Body of pancreas (tissue), 4 donors: Measurements from ENCODE around the gene PLXNB2.

Experiments used
- POLR2A ChIP-seq, 3 donors: fragments of 450-650 bp; IDR thresholded peaks; one replicate each; pipeline ENCODE4 v1.6.1; 2016; ENCODE audit warnings: antibody characterized with exemption in 3 of 3, mild to moderate bottlenecking in 2 of 3
- TF ChIP-seq, protein P1 (sequence below), 7 experiments: fragments of 450-650 bp in 4 of 7; fragments of 200-600 bp in 3 of 7; sonication (generic) in 3 of 7; IDR thresholded peaks; one replicate each; pipeline ENCODE4 v1.5.1; 2016 to 2019; ENCODE audit warnings: antibody characterized with exemption in 7 of 7

DNA sequence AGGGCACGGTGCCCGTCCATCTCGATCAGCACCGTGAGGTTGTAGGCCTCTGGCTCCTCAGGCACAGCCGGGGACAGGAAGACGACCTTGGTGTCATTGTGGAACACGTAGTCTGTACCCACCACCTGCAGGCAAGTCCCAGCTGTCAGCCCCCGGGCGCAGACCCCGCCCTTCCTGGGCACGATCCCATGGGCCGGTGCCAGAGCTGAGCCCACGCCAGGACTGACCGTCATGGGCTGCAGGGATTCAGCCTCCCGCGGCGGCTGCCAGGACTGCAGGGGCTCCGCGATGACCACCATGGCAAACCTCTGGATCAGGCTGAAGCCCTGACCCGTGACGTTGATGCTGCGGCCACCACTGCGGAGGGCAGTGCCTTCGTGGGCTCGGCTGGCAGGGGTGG lies 25.5 kb downstream of the PLXNB2 start:
- no peak for TF ChIP-seq POLR2A (IDR thresholded peaks at IDR 0.05)
- TF ChIP-seq, protein P1, sequence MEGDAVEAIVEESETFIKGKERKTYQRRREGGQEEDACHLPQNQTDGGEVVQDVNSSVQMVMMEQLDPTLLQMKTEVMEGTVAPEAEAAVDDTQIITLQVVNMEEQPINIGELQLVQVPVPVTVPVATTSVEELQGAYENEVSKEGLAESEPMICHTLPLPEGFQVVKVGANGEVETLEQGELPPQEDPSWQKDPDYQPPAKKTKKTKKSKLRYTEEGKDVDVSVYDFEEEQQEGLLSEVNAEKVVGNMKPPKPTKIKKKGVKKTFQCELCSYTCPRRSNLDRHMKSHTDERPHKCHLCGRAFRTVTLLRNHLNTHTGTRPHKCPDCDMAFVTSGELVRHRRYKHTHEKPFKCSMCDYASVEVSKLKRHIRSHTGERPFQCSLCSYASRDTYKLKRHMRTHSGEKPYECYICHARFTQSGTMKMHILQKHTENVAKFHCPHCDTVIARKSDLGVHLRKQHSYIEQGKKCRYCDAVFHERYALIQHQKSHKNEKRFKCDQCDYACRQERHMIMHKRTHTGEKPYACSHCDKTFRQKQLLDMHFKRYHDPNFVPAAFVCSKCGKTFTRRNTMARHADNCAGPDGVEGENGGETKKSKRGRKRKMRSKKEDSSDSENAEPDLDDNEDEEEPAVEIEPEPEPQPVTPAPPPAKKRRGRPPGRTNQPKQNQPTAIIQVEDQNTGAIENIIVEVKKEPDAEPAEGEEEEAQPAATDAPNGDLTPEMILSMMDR (IDR thresholded peaks at IDR 0.05), result peak in 3 of 7 experiments; percentile 21 to 27 (median 25)
